ENCODE results near the gene ARRB2.

Gene ARRB2

GRCh38 chr17:4734857-4735475 lies 24.5 kb downstream of the ARRB2 start:
- DNase-seq = no peak

- DNase-seq = no peak
These were observed 25.6 kb downstream of the ARRB2 start for GRCh38 chr17:4735876-4736651.

- no peak for DNase-seq
These were observed 28.0 kb downstream of the ARRB2 start for GRCh38 chr17:4738136-4739121.

- peak; percentile 54 to 60 for DNase-seq
These were observed 28.9 kb downstream of the ARRB2 start, which contains the start of the genes CXCL16 and ZMYND15 for GRCh38 chr17:4739122-4740024. TSS of gene CXCL16 (minus strand) at chr17:4739928. CDS start at chr17:4739339, 589 bp downstream. TSS of gene ZMYND15 (plus strand) at chr17:4739833. CDS start at chr17:4740549, 716 bp downstream.

GRCh38 chr17:4740025-4740351 lies 29.6 kb downstream of the ARRB2 start:
- no peak for DNase-seq

GRCh38 chr17:4740584-4740983 lies 30.2 kb downstream of the ARRB2 start:
- DNase-seq = no peak

- DNase-seq = no peak
These were observed 31.1 kb downstream of the ARRB2 start for GRCh38 chr17:4741544-4741943.

GRCh38 chr17:4742133-4742532 lies 31.7 kb downstream of the ARRB2 start:
- DNase-seq = no peak

GRCh38 chr17:4742629-4743028 lies 32.2 kb downstream of the ARRB2 start:
- DNase-seq = no peak

GRCh38 chr17:4743216-4743615 lies 32.8 kb downstream of the ARRB2 start:
- no peak for DNase-seq

- no peak for DNase-seq
These were observed 33.5 kb downstream of the ARRB2 start for GRCh38 chr17:4743898-4744297.

- DNase-seq = no peak
These were observed 34.9 kb downstream of the ARRB2 start for GRCh38 chr17:4744999-4745969.

- DNase-seq = no peak
These were observed 37.4 kb downstream of the ARRB2 start for GRCh38 chr17:4747847-4748246.

GRCh38 chr17:4748686-4749085 lies 38.3 kb downstream of the ARRB2 start:
- no peak for DNase-seq

- no peak for DNase-seq
These were observed 40.2 kb downstream of the ARRB2 start for GRCh38 chr17:4750606-4751005.

GRCh38 chr17:4751932-4752331 lies 41.5 kb downstream of the ARRB2 start:
- DNase-seq = no peak

- DNase-seq = no peak
These were observed 43.0 kb downstream of the ARRB2 start for GRCh38 chr17:4753392-4753791.

- no peak for DNase-seq
These were observed 49.4 kb downstream of the ARRB2 start for GRCh38 chr17:4759776-4760236.

- no peak for DNase-seq
These were observed 54.2 kb downstream of the ARRB2 start for GRCh38 chr17:4764595-4764994.

GRCh38 chr17:4766201-4766600 lies 55.8 kb downstream of the ARRB2 start:
- DNase-seq = no peak

GRCh38 chr17:4766723-4767122 lies 56.3 kb downstream of the ARRB2 start:
- no peak for DNase-seq

Data from activated CD4-positive, alpha-beta T cell treated with anti-CD3 and anti-CD28 coated beads for 4 hours (primary cell).